Neutrophil (primary cell): ENCODE results near the gene GATA2.

Experiments
- H3K27ac ChIP-seq: fragments of 200-600 bp; sonication (generic); 2 replicates; pipeline ENCODE4 v1.5.1; 2016; ENCODE audit warnings: mild to moderate bottlenecking, moderate library complexity
- H3K27me3 ChIP-seq: fragments of 200-600 bp; sonication (generic); 2 replicates; pipeline ENCODE4 v1.6.0; 2016; ENCODE audit warnings: mild to moderate bottlenecking
- H3K36me3 ChIP-seq: fragments of 200-600 bp; sonication (generic); 2 replicates; pipeline ENCODE4 v1.5.1; 2017
- H3K4me1 ChIP-seq, 2 experiments: fragments of 200-600 bp in 1 of 2; sonication (generic) in 1 of 2; 1 replicate in 1 of 2; 2 replicates in 1 of 2; pipeline versions ENCODE4 v1.5.1 to v1.6.1; 2013 to 2016; ENCODE audit warnings: low read depth in 1 of 2, low read length in 1 of 2, mild to moderate bottlenecking in 1 of 2, moderate library complexity in 1 of 2; ENCODE audit not compliant: control insufficient read depth in 1 of 2, insufficient read depth in 1 of 2
- H3K4me3 ChIP-seq, 2 experiments: fragments of 200-600 bp in 1 of 2; sonication (generic) in 1 of 2; 1 replicate in 1 of 2; 2 replicates in 1 of 2; pipeline ENCODE4 v1.5.1; 2013 to 2016; ENCODE audit warnings: low read depth in 1 of 2, low read length in 1 of 2, mild to moderate bottlenecking in 1 of 2, moderate library complexity in 1 of 2
- H3K9me3 ChIP-seq: fragments of 200-600 bp; sonication (generic); 2 replicates; pipeline ENCODE4 v1.5.1; 2016
- CTCF ChIP-seq: fragments of 200-600 bp; sonication (generic); IDR thresholded peaks from 2 replicates; pipeline ENCODE4 v1.5.1; 2016; ENCODE audit warnings: antibody characterized with exemption

The GATA2 gene

DNA sequence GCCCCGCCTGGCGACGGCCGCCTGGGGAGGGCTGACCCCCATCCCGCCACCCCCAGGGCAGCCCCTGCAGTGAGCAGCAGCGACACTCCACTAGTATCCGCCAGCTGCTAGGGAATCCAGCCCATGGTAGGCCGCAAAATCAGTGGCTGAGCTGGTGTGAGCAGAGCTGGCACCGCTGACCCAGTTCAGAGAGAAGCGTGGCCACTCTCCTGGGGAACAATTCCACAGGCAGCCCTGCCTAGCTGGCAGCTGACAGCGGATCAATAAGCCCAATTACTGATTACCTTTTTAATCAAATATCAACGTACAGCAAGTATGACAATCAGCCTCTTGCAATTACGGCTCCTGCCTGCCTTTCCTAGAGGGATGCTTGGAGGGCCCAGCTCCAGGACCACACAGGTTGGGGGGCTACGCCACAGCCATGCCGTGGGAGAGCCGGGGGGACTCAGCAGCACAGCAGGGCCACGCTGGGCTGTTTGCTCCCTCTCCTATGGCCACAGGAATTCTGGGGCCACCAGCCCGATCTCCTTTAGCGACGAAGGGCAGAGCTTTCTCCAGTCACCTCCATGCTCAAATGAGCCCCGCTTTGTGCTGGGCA is 40.2 kb downstream of the GATA2 start:
- no peak overlapping the region for H3K27ac ChIP-seq
- no peaks in the 10 kb centered on the region for H3K9me3 ChIP-seq
- H3K4me3 ChIP-seq, result no peak overlapping the region
- H3K27me3 ChIP-seq, result peaks cover 98% of the 10 kb centered on the region
- H3K36me3 ChIP-seq, result no peaks in the 10 kb centered on the region
- H3K4me1 ChIP-seq, result no peaks in the 10 kb centered on the region
- no peak for TF ChIP-seq CTCF

- Histone ChIP-seq H3K9me3 (no peaks in the 10 kb centered on the region), H3K27me3 (peaks cover 98% of the 10 kb centered on the region), H3K4me3 (no peak overlapping the region), H3K4me1 (no peaks in the 10 kb centered on the region), H3K36me3 (no peaks in the 10 kb centered on the region), H3K27ac (no peak overlapping the region)
- TF ChIP-seq CTCF, result no peak
These were observed 40.9 kb downstream of the GATA2 start for GRCh38 chr3:128452120-128452519.

GRCh38 chr3:128449111-128449638 is 43.8 kb downstream of the GATA2 start:
- no peaks in the 10 kb centered on the region for H3K9me3 ChIP-seq
- TF ChIP-seq CTCF, result no peak
- no peak overlapping the region for H3K4me3 ChIP-seq
- peaks cover 77% of the 10 kb centered on the region for H3K27me3 ChIP-seq
- H3K36me3 ChIP-seq, result no peaks in the 10 kb centered on the region
- H3K27ac ChIP-seq, result no peak overlapping the region
- H3K4me1 ChIP-seq, result no peaks in the 10 kb centered on the region

DNA sequence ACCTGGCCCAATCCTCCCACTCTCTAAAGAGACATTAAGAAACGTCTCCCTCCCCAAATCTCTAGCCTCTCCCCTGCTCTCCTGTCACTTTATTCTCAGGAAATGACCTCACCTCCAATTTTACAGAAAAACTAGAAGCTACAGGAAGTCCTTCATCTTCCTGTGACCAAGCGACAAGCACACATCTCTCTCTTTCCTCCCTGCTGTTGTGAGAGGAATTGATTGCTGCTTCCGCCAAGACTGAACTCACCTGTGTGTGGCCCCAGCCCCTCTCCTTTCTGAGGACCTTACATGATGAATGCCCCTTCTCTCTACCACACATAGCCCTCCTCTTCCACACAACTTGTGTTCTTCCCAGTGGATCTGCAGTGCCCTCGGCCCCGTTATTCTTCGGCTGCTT is 44.5 kb downstream of the GATA2 start:
- no peak for TF ChIP-seq CTCF
- Histone ChIP-seq H3K4me3 (no peak overlapping the region), H3K9me3 (no peaks in the 10 kb centered on the region), H3K4me1 (no peaks in the 10 kb centered on the region), H3K27ac (no peak overlapping the region), H3K27me3 (peaks cover 77% of the 10 kb centered on the region), H3K36me3 (no peaks in the 10 kb centered on the region)

DNA sequence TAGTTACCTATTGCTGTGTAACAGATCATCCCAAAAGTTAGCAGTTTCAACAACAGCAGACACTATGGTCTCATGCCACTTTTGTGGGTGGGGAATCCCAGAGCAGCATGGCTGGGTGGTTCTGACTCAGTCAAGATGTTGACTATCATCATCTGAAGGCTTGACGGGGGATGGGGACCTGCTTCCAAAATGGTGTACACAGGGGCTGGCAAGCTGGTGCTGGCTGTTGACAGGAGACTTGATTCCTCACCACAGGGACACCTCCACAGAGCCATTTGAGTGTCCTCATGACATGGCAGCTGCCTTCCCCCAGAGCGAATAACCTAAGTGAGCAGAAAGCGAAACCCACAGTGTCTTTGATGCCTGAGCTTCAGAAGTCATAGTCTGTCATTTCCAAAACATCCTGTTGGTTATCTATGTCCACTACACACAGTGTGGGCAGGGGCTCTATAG is 45.4 kb downstream of the GATA2 start:
- H3K4me3 ChIP-seq, result no peak overlapping the region
- H3K27ac ChIP-seq, result no peak overlapping the region
- no peaks in the 10 kb centered on the region for H3K36me3 ChIP-seq
- peaks cover 74% of the 10 kb centered on the region for H3K27me3 ChIP-seq
- H3K4me1 ChIP-seq, result no peaks in the 10 kb centered on the region
- no peak for TF ChIP-seq CTCF
- no peaks in the 10 kb centered on the region for H3K9me3 ChIP-seq
